Natural killer cell treated with Interleukin-12 subunit alpha and Interleukin-12 subunit beta and Interleukin-15 and Interleukin-18, amount 100 ng/mL, for 72 hours (primary cell): ENCODE measurements around the gene CCDC178. TPM values are rescaled to one million over a fixed set of nuclear protein-coding genes. Genes with fewer than 3 reads are reported as not detected.

Source experiments
- ATAC-seq, 2 donors: fragments of 150-1000 bp; cut with Tn5 transposase in 1 of 2; sonication (Bioruptor Pico), chemical (Tn5 transposase) in 1 of 2; 2 replicates each; pipeline ENCODE4 v1.10.0; 2021
- DNase-seq: peaks from one replicate; pipeline ENCODE4 v3.0.0; 2022; ENCODE audit warnings: low spot score
- H3K27ac Mint-ChIP-seq, 2 donors: 1 replicate in 1 of 2; 2 replicates in 1 of 2; pipeline ENCODE4 v1.8.0; 2022; ENCODE audit warnings: mixed read lengths in 2 of 2, mild to moderate bottlenecking in 1 of 2, moderate library complexity in 1 of 2
- H3K27me3 Mint-ChIP-seq, 2 donors: 1 replicate in 1 of 2; 2 replicates in 1 of 2; pipeline ENCODE4 v1.8.0; 2022; ENCODE audit warnings: mixed read lengths in 2 of 2
- H3K36me3 Mint-ChIP-seq: one replicate; pipeline ENCODE4 v1.8.0; 2022; ENCODE audit warnings: mixed read lengths
- H3K4me1 Mint-ChIP-seq, 2 donors: 1 replicate in 1 of 2; 2 replicates in 1 of 2; pipeline ENCODE4 v1.8.0; 2022; ENCODE audit warnings: low read depth in 2 of 2, mixed read lengths in 2 of 2, mild to moderate bottlenecking in 1 of 2
- H3K4me3 Mint-ChIP-seq: one replicate; pipeline ENCODE4 v1.8.0; 2022; ENCODE audit warnings: mixed read lengths
- H3K9me3 Mint-ChIP-seq: 2 replicates; pipeline ENCODE4 v1.8.0; 2022; ENCODE audit warnings: mixed read lengths
- total RNA-seq, 2 donors: library from RNA; stranded (reverse); gene quantifications; one replicate each; pipeline ENCODE4 v1.2.3, GENCODE V29; 2022

Gene CCDC178
- total RNA-seq, 2 donors from 2014 or later = not detected

- Mint-ChIP-seq H3K4me1 (no peaks in the 10 kb centered on the region), H3K27me3 (no peaks in the 10 kb centered on the region), H3K4me3 (no peak overlapping the region), H3K27ac (no peak overlapping the region), H3K36me3 (no peaks in the 10 kb centered on the region), H3K9me3 (peaks cover 11% of the 10 kb centered on the region)
- ATAC-seq (no peak), DNase-seq (no peak)
Measured at GRCh38 chr18:33034945-33035344, 405.6 kb downstream of the CCDC178 start.

DNA sequence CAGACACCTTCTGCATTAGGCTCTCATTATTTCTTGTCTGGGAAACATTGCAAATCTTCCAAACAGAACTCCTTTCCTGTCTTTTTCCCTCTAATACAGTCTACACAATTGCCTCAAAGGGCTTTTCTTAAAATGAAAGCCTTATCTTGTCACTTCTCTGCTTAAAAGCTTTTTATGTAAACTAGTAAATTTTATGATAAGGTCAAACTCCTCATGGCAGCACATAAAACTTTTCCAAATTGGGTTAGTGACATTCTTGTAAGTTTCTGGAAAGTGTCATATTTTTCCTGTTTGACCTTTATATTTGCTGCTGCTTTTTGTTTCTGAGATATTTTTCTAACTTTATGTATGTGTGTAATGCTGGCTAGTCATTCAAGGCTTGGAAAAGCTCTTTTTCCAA, 406.3 kb downstream of the CCDC178 start:
- Mint-ChIP-seq H3K4me1 (no peaks in the 10 kb centered on the region), H3K36me3 (no peaks in the 10 kb centered on the region), H3K9me3 (peaks cover 11% of the 10 kb centered on the region), H3K27me3 (no peaks in the 10 kb centered on the region), H3K27ac (no peak overlapping the region), H3K4me3 (no peak overlapping the region)
- ATAC-seq (no peak), DNase-seq (no peak)

- H3K27me3 Mint-ChIP-seq = no peaks in the 10 kb centered on the region
- no peak overlapping the region for H3K4me3 Mint-ChIP-seq
- no peaks in the 10 kb centered on the region for H3K4me1 Mint-ChIP-seq
- no peak for DNase-seq
- H3K27ac Mint-ChIP-seq = no peak overlapping the region
- ATAC-seq = no peak
- no peaks in the 10 kb centered on the region for H3K36me3 Mint-ChIP-seq
- H3K9me3 Mint-ChIP-seq = peaks cover 7% of the 10 kb centered on the region
Measured at GRCh38 chr18:33022370-33022769, 418.2 kb downstream of the CCDC178 start.

- peaks cover 4% of the 10 kb centered on the region for H3K9me3 Mint-ChIP-seq
- H3K27me3 Mint-ChIP-seq = no peaks in the 10 kb centered on the region
- H3K27ac Mint-ChIP-seq = no peak overlapping the region
- no peak for ATAC-seq
- no peak for DNase-seq
- no peak overlapping the region for H3K4me3 Mint-ChIP-seq
- no peaks in the 10 kb centered on the region for H3K36me3 Mint-ChIP-seq
- no peaks in the 10 kb centered on the region for H3K4me1 Mint-ChIP-seq
Measured at GRCh38 chr18:33020877-33021276, 419.6 kb downstream of the CCDC178 start.

DNA sequence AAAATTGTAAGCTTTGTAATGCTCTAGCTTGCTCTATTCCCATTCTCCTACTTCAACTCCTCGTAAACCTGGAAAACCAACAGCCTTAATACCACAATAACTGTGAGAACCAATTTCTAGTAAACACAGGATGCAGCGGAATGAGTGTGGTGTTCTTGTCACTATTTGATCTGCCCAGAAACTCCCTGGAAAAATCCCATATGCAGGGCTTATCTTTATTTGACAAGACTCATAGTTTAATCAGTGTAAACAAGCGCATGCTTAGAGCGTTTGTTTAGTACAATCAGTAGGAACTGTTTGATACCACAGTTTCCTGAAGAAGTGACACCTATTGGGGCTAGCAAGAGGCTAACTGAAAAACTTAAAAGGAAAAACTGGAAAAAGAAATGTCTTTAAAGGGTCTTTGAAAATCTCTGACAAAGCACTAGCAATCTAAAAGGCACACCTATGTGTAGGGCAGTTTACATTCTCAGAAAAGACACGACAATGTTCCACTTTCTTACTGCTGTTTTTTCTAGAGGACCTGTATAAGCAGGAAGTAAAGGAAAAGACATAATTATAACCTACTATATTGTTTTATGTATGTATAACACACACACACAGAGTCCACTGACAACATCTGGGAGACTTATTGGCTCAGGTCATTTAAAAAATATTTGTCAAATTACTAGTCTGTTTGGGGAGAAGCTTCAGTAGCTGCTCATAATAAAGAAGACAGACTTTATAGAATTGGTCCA, 426.3 kb downstream of the CCDC178 start:
- Mint-ChIP-seq H3K4me1 (no peaks in the 10 kb centered on the region), H3K27me3 (no peaks in the 10 kb centered on the region), H3K27ac (no peak overlapping the region), H3K36me3 (no peaks in the 10 kb centered on the region), H3K9me3 (peaks cover 7% of the 10 kb centered on the region), H3K4me3 (no peak overlapping the region)
- ATAC-seq = no peak
- no peak for DNase-seq

DNA sequence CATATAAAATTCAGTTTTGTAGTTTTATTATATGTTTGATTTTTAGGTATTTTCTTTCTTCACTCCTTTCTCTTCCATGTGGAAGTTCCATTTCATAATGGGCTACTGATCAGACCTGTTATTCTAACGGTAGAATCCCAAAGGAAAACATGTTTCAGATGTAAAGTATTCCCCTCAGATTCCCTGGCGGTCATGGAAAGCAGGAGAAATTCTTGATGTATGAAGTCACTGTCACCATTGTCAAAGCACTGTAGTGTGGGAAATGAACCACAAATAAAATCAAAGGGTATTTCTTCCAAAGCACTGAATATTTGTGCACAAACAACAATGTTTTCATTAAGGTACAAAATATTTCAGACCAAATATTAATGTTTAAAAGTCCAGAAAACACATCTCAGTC, 430.4 kb downstream of the CCDC178 start:
- Mint-ChIP-seq H3K36me3 (no peaks in the 10 kb centered on the region), H3K9me3 (peaks cover 17% of the 10 kb centered on the region), H3K27me3 (no peaks in the 10 kb centered on the region), H3K4me3 (no peak overlapping the region), H3K27ac (no peak overlapping the region), H3K4me1 (no peaks in the 10 kb centered on the region)
- ATAC-seq = no peak
- no peak for DNase-seq

- DNase-seq (no peak), ATAC-seq (no peak)
- peaks cover 6% of the 10 kb centered on the region for H3K36me3 Mint-ChIP-seq
- H3K4me1 Mint-ChIP-seq = no peaks in the 10 kb centered on the region
- no peaks in the 10 kb centered on the region for H3K27me3 Mint-ChIP-seq
- no peak overlapping the region for H3K27ac Mint-ChIP-seq
- H3K9me3 Mint-ChIP-seq = peaks cover 15% of the 10 kb centered on the region
- H3K4me3 Mint-ChIP-seq = no peak overlapping the region
Measured at GRCh38 chr18:32998921-32999320, 441.6 kb downstream of the CCDC178 start.

DNA sequence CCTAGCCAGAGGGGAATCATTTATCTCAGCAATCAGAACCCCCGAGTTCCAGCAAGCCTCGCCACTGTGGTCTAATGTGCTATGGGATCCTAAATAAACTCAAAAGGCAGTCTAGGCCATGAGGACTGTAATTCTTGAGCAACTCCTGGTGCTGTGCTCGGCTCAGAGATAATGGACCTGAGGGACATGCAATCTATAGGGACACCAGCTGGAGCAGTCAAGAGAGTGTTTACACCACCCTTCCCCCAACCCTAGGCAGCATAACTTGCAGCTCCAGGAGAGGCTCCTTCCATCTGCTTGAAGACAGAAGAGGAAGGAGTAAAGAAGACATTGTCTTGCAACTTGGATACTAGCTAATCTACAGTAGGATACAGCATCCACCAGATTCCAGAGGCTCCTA, 442.2 kb downstream of the CCDC178 start:
- Mint-ChIP-seq H3K9me3 (peaks cover 15% of the 10 kb centered on the region), H3K4me1 (no peaks in the 10 kb centered on the region), H3K4me3 (no peak overlapping the region), H3K27ac (no peak overlapping the region), H3K27me3 (no peaks in the 10 kb centered on the region), H3K36me3 (peaks cover 6% of the 10 kb centered on the region)
- ATAC-seq = no peak
- DNase-seq = no peak

DNA sequence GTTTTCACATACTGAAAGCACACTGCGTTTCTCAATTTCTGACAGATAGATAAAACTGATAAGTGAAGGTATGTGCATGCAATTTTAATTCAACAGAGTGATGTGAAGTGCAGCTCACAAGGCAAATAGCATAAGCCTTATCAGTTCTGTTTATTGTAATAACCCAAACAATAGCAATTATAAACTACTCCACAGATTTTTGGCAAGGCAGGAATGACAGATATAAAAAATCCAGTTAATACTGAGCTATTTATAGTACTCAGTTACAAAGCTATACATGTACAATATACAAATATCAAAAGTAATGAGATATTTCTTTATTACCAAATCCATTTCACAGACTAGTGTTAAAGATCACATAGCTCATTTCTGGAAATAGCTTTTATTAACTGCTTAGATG, 456.8 kb downstream of the CCDC178 start:
- Mint-ChIP-seq H3K27me3 (no peaks in the 10 kb centered on the region), H3K27ac (no peak overlapping the region), H3K9me3 (no peaks in the 10 kb centered on the region), H3K4me3 (no peak overlapping the region), H3K36me3 (no peaks in the 10 kb centered on the region), H3K4me1 (no peaks in the 10 kb centered on the region)
- ATAC-seq (no peak), DNase-seq (no peak)

DNA sequence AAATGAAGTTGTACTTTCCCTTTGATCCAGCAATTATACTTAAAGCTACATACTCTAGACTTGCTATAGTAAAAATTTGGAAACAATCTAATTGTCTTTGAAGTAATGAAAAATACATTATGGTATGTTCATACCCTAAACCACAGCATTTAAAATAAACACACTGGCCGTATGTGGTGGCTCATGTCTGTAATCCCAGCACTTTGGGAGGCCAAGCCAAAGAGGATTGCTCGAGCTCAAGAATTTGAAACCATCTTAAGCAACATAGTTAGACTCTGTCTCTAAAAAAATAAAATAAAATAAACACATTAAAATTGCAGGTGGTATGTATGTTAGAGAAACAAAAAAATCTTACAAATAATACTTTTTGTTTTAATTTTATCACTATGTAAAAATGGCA, 459.6 kb downstream of the CCDC178 start:
- no peak overlapping the region for H3K27ac Mint-ChIP-seq
- no peaks in the 10 kb centered on the region for H3K27me3 Mint-ChIP-seq
- ATAC-seq (no peak), DNase-seq (no peak)
- no peaks in the 10 kb centered on the region for H3K36me3 Mint-ChIP-seq
- no peaks in the 10 kb centered on the region for H3K4me1 Mint-ChIP-seq
- H3K4me3 Mint-ChIP-seq = no peak overlapping the region
- H3K9me3 Mint-ChIP-seq = no peaks in the 10 kb centered on the region

- Mint-ChIP-seq H3K9me3 (peaks cover 4% of the 10 kb centered on the region), H3K27me3 (no peaks in the 10 kb centered on the region), H3K4me3 (no peak overlapping the region), H3K4me1 (no peaks in the 10 kb centered on the region), H3K27ac (no peak overlapping the region), H3K36me3 (no peaks in the 10 kb centered on the region)
- no peak for DNase-seq
- ATAC-seq = no peak
Measured at GRCh38 chr18:32975501-32975900, 465.0 kb downstream of the CCDC178 start.

GRCh38 chr18:32975163-32975436, 465.4 kb downstream of the CCDC178 start:
- Mint-ChIP-seq H3K4me3 (no peak overlapping the region), H3K4me1 (no peaks in the 10 kb centered on the region), H3K27me3 (no peaks in the 10 kb centered on the region), H3K9me3 (peaks cover 4% of the 10 kb centered on the region), H3K27ac (no peak overlapping the region), H3K36me3 (no peaks in the 10 kb centered on the region)
- ATAC-seq (no peak), DNase-seq (no peak)

DNA sequence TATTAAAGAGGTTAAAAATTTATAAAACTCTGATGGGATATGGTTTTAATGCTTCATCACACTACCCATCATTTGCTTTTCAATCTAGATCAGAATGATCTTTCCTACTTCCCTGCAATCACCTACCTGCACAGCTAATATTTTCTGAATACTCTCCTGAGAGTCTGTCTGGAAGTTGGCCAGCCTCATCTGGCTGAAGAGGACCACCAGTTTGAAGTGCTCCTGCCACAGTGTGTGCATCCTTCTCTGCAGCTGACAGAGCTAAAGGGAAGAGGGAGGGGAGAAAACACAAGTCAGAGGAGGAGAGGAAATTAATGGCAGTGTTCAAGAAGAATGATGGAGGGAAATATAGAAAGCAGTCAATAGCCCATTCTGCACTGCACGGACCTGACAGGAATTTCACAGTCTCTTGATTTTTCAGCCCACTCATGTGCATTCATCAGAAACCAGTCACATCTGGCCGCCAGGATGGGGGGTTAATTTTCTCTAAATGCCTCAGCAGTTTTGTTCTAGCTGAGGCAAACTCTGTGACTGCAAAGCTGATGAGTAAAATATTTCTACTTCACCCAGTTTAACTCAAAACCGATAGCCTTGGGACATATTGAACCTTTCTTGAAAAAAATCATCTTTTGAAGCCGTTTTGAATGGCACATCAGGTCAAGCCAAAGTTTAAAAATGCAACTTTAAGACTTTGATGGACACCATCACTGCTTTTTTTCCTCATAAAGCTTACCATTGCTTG, 465.9 kb downstream of the CCDC178 start:
- Mint-ChIP-seq H3K27ac (no peak overlapping the region), H3K27me3 (no peaks in the 10 kb centered on the region), H3K4me1 (no peaks in the 10 kb centered on the region), H3K9me3 (peaks cover 4% of the 10 kb centered on the region), H3K36me3 (no peaks in the 10 kb centered on the region), H3K4me3 (no peak overlapping the region)
- no peak for DNase-seq
- ATAC-seq = no peak

- no peak for ATAC-seq
- H3K4me3 Mint-ChIP-seq = no peak overlapping the region
- no peak overlapping the region for H3K27ac Mint-ChIP-seq
- no peak for DNase-seq
- peaks cover 15% of the 10 kb centered on the region for H3K9me3 Mint-ChIP-seq
- no peaks in the 10 kb centered on the region for H3K27me3 Mint-ChIP-seq
- no peaks in the 10 kb centered on the region for H3K4me1 Mint-ChIP-seq
- H3K36me3 Mint-ChIP-seq = no peaks in the 10 kb centered on the region
Measured at GRCh38 chr18:32968248-32968647, 472.3 kb downstream of the CCDC178 start.

DNA sequence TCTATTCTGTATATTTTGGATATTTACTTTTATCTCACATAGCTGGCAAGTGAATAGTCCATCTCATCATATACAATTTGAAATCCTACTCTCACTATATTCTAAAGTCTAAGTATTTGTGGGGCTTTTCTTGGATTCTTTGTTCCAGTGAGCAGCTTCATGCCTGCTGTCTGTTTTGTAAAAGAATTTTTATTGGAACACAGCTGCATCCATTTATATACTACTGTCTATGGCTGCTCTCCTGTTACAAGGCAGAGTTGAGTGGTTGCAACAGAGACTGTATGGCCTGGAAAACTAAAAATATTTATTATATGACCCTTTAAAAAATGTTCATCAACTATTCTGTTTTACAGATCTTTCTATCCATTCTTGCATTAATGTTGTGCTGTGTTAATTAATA, 474.4 kb downstream of the CCDC178 start:
- Mint-ChIP-seq H3K4me1 (no peaks in the 10 kb centered on the region), H3K4me3 (no peak overlapping the region), H3K27me3 (no peaks in the 10 kb centered on the region), H3K36me3 (no peaks in the 10 kb centered on the region), H3K27ac (no peak overlapping the region), H3K9me3 (peaks cover 16% of the 10 kb centered on the region)
- DNase-seq (no peak), ATAC-seq (no peak)
